Caco-2 (cell line): Measurements from ENCODE around the gene PTPN13. TPM values are rescaled to one million over a fixed set of nuclear protein-coding genes. Genes with fewer than 3 reads are reported as not detected.

Experiments
- BruUV-seq: library from RNA; stranded (reverse); fragments of 400-500 nt; replicated peaks from 2 replicates; lab custom pipeline; 2021; lab: Mats Ljungman, UMichigan
- CTCF ChIA-PET: fragments of 300-600 bp; sonication (Branson Sonifier 250); formaldehyde crosslinking; loops from one replicate; lab custom pipeline; 2022; ENCODE audit warnings: antibody characterized with exemption; lab: Charles Lee
- POLR2A ChIA-PET: fragments of 300-600 bp; sonication (Branson Sonifier 250); formaldehyde crosslinking; loops from one replicate; lab custom pipeline; 2022; ENCODE audit warnings: antibody characterized with exemption; lab: Charles Lee
- DNase-seq, 2 experiments: peaks; one replicate each; pipeline versions ENCODE4 v3.0.0 to v3.0.0-alpha.2; 2020 to 2022
- H3K27me3 ChIP-seq: replicated peaks from 2 replicates; pipeline ENCODE4 v1.6.0; 2011; ENCODE audit warnings: low read length; ENCODE audit not compliant: control insufficient read depth, insufficient read depth
- H3K36me3 ChIP-seq: 2 replicates; pipeline ENCODE4 v1.5.1; 2011; ENCODE audit warnings: low read length; ENCODE audit not compliant: control insufficient read depth, insufficient read depth
- H3K4me1 ChIP-seq: fragments of 250-450 bp; sonication (Bioruptor Pico); 2 replicates; pipeline ENCODE4 v1.5.1; 2020; ENCODE audit warnings: mild to moderate bottlenecking
- H3K4me3 ChIP-seq: 2 replicates; pipeline ENCODE4 v1.5.1; 2011; ENCODE audit warnings: low read depth, mild to moderate bottlenecking, control low read depth, low read length
- H3K9me3 ChIP-seq: fragments of 250-450 bp; sonication (Bioruptor Pico); 2 replicates; pipeline ENCODE4 v1.5.1; 2020; ENCODE audit warnings: mild to moderate bottlenecking, moderate library complexity
- H3K27ac Mint-ChIP-seq: one replicate; pipeline ENCODE4 v1.8.0; 2022; ENCODE audit warnings: mixed read lengths; ENCODE audit not compliant: unreplicated experiment
- H3K27me3 Mint-ChIP-seq: one replicate; pipeline ENCODE4 v1.8.0; 2022; ENCODE audit warnings: mixed read lengths; ENCODE audit not compliant: insufficient read depth, unreplicated experiment
- H3K36me3 Mint-ChIP-seq: one replicate; pipeline ENCODE4 v1.8.0; 2022; ENCODE audit warnings: mild to moderate bottlenecking, mixed read lengths; ENCODE audit not compliant: insufficient read depth, unreplicated experiment
- H3K4me1 Mint-ChIP-seq: one replicate; pipeline ENCODE4 v1.8.0; 2022; ENCODE audit warnings: low read depth, mixed read lengths; ENCODE audit not compliant: unreplicated experiment
- H3K4me3 Mint-ChIP-seq: one replicate; pipeline ENCODE4 v1.8.0; 2022; ENCODE audit warnings: mild to moderate bottlenecking, moderate library complexity, mixed read lengths; ENCODE audit not compliant: unreplicated experiment
- H3K9me3 Mint-ChIP-seq: one replicate; pipeline ENCODE4 v1.8.0; 2022; ENCODE audit warnings: mixed read lengths; ENCODE audit not compliant: unreplicated experiment
- CTCF ChIP-seq, 2 experiments: fragments of 200-600 bp in 1 of 2; IDR thresholded peaks; 1 replicate in 1 of 2; 2 replicates in 1 of 2; pipeline versions ENCODE4 v1.5.1 to v1.8.0; 2011 to 2022; ENCODE audit warnings: antibody characterized with exemption in 1 of 2, control low read depth in 1 of 2, inconsistent platforms in 1 of 2, low read depth in 1 of 2, low read length in 1 of 2, mild to moderate bottlenecking in 1 of 2, moderate library complexity in 1 of 2; ENCODE audit not compliant: insufficient read depth in 1 of 2, severe bottlenecking in 1 of 2, unreplicated experiment in 1 of 2
- intact Hi-C: fragments of 100-400 bp; cut with micrococcal nuclease; formaldehyde crosslinking; loops from one replicate; pipeline ENCODE4 v1.10.0; 2022; ENCODE audit not compliant: unreplicated experiment
- total RNA-seq: library from RNA; stranded (reverse); gene quantifications from 2 replicates; pipeline ENCODE4 v1.2.3, GENCODE V29; 2022

Gene PTPN13
- total RNA-seq, 1 experiment from 2014 or later: 12.1 TPM

GRCh38 chr4:86560447-86560846 is 33.7 kb upstream of the PTPN13 start:
- no peak overlapping the region for H3K27ac Mint-ChIP-seq
- H3K27me3 Mint-ChIP-seq: no peaks in the 10 kb centered on the region
- ChIA-PET CTCF (no interaction called here), POLR2A (no interaction called here)
- no peak overlapping the region for H3K4me3 Mint-ChIP-seq
- no peaks in the 10 kb centered on the region for H3K9me3 ChIP-seq
- H3K4me1 Mint-ChIP-seq: peaks cover 6% of the 10 kb centered on the region
- DNase-seq: peak; percentile 48 to 56
- no peaks in the 10 kb centered on the region for H3K27me3 ChIP-seq
- no peak for TF ChIP-seq CTCF (IDR thresholded peaks at IDR 0.05; ENCODE audit: insufficient read depth in 1 of 2, low read depth in 1 of 2, low read length in 1 of 2, severe bottlenecking in 1 of 2, unreplicated experiment in 1 of 2)
- BruUV-seq: no TSS peak
- H3K9me3 Mint-ChIP-seq: no peaks in the 10 kb centered on the region
- H3K36me3 ChIP-seq: no peaks in the 10 kb centered on the region
- intact Hi-C loops: no loop called here
- no peaks in the 10 kb centered on the region; the same call in 1 of the 2 replicates for H3K4me1 ChIP-seq
- H3K4me3 ChIP-seq: no peak overlapping the region
- H3K36me3 Mint-ChIP-seq: no peaks in the 10 kb centered on the region

GRCh38 chr4:86561256-86561655 is 32.9 kb upstream of the PTPN13 start:
- peaks cover 6% of the 10 kb centered on the region for H3K4me1 Mint-ChIP-seq
- ChIA-PET CTCF (no interaction called here), POLR2A (no interaction called here)
- H3K27ac Mint-ChIP-seq: no peak overlapping the region
- no peak overlapping the region for H3K4me3 Mint-ChIP-seq
- Histone ChIP-seq H3K9me3 (no peaks in the 10 kb centered on the region), H3K36me3 (no peaks in the 10 kb centered on the region), H3K27me3 (no peaks in the 10 kb centered on the region), H3K4me1 (no peaks in the 10 kb centered on the region; the same call in 1 of the 2 replicates), H3K4me3 (no peak overlapping the region)
- TF ChIP-seq CTCF (IDR thresholded peaks at IDR 0.05; ENCODE audit: insufficient read depth in 1 of 2, low read depth in 1 of 2, low read length in 1 of 2, severe bottlenecking in 1 of 2, unreplicated experiment in 1 of 2): no peak
- H3K27me3 Mint-ChIP-seq: no peaks in the 10 kb centered on the region
- no peaks in the 10 kb centered on the region for H3K9me3 Mint-ChIP-seq
- BruUV-seq: no TSS peak
- no peak for DNase-seq
- no peaks in the 10 kb centered on the region for H3K36me3 Mint-ChIP-seq
- intact Hi-C loops: no loop called here

- CTCF ChIA-PET: no interaction called here
Observed at GRCh38 chr4:86563416-86563815, 30.7 kb upstream of the PTPN13 start.

More at GRCh38 chr4:86563416-86563815, 30.7 kb upstream of the PTPN13 start:
- POLR2A ChIA-PET: no interaction called here
- no TSS peak for BruUV-seq
- Mint-ChIP-seq H3K9me3 (no peaks in the 10 kb centered on the region), H3K36me3 (no peaks in the 10 kb centered on the region), H3K27me3 (no peaks in the 10 kb centered on the region), H3K4me1 (peaks cover 6% of the 10 kb centered on the region), H3K27ac (no peak overlapping the region), H3K4me3 (no peak overlapping the region)
- DNase-seq: no peak
- Histone ChIP-seq H3K9me3 (no peaks in the 10 kb centered on the region), H3K27me3 (no peaks in the 10 kb centered on the region), H3K36me3 (no peaks in the 10 kb centered on the region), H3K4me3 (no peak overlapping the region), H3K4me1 (no peaks in the 10 kb centered on the region; the same call in 1 of the 2 replicates)
- intact Hi-C loops: no loop called here
- no peak for TF ChIP-seq CTCF (IDR thresholded peaks at IDR 0.05; ENCODE audit: insufficient read depth in 1 of 2, low read depth in 1 of 2, low read length in 1 of 2, severe bottlenecking in 1 of 2, unreplicated experiment in 1 of 2)
